HL-60/S4 treated with phorbol 12-myristate 13-acetate at 8.2 ng/mL for 4 days and 3 days (cell line): ENCODE results near the gene TAS2R8.
"Not testable (repeated sequence)": the region's sequence is repeated elsewhere in the genome, so short reads cannot be mapped to it uniquely, and the experiment has no call there.

Source experiments
- in situ Hi-C: fragments of 300-500 bp; cut with MboI; formaldehyde crosslinking; loops from 2 replicates; pipeline ENCODE4 v1.15.0; 2022; ENCODE audit warnings: low sequenced_read_pairs

The TAS2R8 gene

DNA sequence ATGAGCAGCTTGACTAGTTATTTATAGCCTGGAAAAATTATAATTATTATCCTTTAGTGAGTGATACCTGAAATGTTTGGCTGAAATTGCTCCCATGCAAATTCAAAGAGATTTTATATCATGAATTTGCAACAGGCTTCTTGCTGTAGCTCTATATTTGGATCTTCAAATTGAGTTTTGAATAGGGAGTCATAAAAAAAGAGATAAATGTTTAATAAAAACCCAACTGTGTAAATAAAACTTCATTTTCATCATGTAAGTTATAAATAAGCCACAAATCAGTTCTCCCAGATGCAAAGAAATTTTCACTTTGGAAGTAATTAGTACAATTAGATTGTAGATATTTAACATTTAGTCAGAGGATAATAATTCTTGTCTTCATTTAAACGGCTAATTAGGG, at the start of gene TAS2R8:
Gene TAS2R8 (minus strand): TSS at position 101 of the 400 bp plus-strand sequence. CDS start 306 bp downstream, outside the sequence.
- in situ Hi-C loops = no loop called here

- in situ Hi-C loops = no loop called here
Measured at GRCh38 chr12:10855807-10856206, 48.7 kb upstream of the TAS2R8 start.

DNA sequence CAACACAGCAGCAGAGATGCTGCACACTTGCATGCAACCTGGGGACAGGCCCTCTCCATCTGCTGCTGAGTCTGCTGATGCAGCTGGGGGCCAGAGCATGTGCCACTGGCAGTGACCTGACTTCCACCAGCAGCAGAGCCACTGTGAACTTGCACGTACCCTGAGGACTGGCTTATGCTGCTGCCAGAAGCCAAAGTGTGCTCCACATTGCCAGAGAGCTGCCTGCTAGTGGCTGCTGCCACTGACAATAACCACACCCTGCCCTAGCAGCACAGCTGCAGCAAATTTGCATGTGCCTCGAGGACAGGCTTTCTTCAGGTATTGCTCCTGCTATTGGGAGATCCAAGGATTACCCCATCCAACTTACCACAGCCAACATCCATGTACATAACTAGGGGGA, 46.7 kb upstream of the TAS2R8 start:
- in situ Hi-C loops = no loop called here

- in situ Hi-C loops = no loop called here
Measured at GRCh38 chr12:10851243-10851858, 44.3 kb upstream of the TAS2R8 start.

DNA sequence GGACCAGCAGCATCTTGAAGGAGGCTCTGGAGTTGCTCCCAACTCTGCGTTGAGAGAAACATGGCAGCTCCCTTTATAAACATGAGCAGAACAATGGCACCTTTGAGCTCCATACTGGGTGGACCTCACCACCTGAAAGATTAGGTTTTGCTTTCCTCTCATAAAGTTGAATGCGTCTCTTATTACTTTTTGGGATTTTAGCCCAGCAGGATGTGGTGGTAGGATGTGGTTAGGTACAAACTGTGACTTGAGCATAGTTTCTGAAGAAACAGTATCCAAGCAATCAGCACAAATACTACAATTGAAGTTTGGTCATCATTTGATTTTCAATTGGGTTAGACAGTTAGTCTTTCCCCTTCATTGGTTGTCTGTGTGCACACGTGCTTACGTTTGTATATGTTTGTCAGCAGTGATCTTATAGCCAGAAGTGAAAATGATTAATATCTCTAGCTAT, 42.4 kb upstream of the TAS2R8 start, which contains the start of gene PRR4:
Gene PRR4 (minus strand): TSS at position 51 of the 454 bp plus-strand sequence. CDS start 38 bp downstream, at position 13.
- in situ Hi-C loops = no loop called here

DNA sequence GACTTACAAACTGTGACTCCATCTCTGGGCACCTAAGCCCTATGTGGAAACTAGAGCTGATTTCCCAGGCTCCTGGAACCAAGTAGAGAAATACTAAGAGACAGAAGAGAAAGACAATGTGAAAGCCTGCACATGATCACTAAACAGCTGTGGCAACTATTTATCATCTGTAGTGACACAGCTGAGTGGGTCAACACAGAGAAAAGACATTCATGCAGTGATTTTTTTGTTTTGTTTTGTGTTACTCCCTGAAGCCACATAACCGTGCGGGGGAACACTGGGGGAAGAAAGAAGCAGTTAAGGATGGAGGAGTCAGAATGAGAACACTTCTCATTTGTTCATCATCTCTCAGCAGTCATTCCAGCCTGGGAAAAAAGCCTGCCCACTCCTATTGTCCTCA, 40.7 kb upstream of the TAS2R8 start:
- in situ Hi-C loops = no loop called here

DNA sequence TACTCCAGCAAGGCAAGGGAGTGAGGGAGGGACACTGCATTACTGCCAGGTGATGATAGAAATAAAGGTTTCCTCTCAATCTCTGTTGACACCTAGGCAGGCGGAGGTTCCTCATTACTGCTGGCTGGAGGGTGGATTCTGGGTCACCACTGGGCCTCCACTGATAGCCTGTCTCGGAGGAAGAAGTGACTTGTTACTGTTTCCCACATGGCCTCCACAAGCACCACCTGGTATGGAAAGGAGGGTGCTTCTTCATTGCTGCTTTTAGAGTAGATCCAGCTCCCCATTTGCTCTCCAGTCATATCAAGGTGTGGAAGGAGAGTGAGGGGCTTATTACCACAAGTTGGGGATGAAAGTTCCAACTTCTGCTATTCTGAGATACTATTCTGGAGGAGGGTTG, 35.8 kb upstream of the TAS2R8 start:
- in situ Hi-C loops = no loop called here

- in situ Hi-C loops = no loop called here
Measured at GRCh38 chr12:10838461-10838860, 31.4 kb upstream of the TAS2R8 start.

- in situ Hi-C loops = no loop called here
Measured at GRCh38 chr12:10829994-10830393, 22.9 kb upstream of the TAS2R8 start.

DNA sequence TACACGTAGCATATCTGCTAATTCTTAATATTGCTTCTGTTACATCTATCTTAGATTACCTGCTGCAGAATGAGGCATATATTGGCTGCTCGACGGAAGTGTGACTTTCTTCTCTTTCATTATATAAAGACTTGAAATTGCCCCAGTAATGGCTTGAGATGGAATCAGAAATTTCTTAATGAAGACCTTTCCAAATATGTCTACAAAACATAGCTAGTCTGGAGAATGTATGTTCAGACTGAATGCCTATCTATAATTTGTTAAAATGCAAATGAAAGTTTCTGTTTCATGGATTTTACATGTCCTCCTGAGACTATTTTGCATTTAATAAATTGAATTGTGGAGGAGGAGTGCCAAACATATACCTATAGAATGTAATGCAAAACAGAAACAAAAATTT, 19.2 kb upstream of the TAS2R8 start, which contains the start of gene TAS2R10:
Gene TAS2R10 (minus strand): TSS at position 101 of the 400 bp plus-strand sequence. CDS start 89 bp downstream, at position 12.
- in situ Hi-C loops = no loop called here

DNA sequence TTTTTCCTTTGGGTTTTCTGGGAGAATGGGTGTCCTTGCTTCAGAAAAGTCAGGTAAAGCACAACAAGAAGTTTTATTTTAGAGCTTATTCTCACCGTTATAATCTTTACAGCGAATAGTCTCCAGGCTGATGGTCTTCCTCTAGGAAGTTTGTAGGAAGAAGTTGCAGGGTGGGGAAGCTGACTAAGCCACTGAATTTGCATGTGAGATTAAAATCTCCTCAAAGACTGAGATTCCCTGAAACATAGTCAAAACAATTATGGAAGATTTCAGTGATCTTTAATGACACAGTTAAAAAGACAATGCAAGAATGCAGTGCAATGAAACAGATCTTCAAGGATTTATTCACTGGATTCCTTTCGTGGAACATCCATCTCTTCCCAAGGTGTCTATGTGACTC, 17.9 kb upstream of the TAS2R8 start:
- in situ Hi-C loops = no loop called here

GRCh38 chr12:10811883-10812536, 4.9 kb upstream of the TAS2R8 start:
- in situ Hi-C loops = no loop called here

DNA sequence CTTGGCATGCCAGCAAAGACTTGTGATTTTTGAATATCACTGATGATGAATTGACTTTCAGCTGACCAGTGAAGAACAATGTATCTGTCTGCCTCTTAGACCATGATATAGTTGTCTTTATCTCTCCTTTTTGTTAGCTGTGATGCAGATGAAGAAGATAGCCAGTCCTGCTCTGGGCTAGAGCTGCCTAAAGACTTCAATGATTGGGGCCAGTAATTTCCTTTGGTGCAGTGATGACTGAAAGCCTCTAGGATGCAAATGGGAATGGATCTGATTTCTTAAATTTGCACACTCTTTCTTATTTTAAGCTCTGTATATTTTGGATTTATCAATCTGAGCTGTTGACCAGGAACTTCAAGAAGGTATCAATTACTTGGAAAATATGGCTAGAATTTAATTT, 3.0 kb upstream of the TAS2R8 start, which contains the start of gene TAS2R9:
Gene TAS2R9 (minus strand): TSS at position 101 of the 400 bp plus-strand sequence. CDS start 93 bp downstream, at position 8.
- in situ Hi-C loops = no loop called here

DNA sequence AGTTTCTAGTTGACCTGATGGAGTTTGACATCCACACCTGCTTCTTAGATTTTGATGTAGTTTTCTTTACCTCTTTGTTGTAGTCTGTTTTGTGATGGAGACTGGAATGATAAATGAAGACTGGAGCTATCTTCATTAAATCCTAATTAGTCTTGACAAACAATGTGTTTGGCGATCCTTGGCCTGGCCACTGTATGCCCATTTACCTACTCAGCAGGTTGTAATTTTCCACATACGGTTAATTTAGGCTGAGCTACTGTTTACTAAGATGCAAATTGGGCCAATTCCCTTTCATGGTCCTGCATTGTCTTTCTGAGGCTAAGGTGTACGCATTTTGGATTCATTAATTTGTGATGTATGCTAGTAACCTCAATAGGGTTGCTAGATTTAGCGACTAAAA, 4.5 kb downstream of the TAS2R8 start, which contains the start of gene TAS2R7:
Gene TAS2R7 (minus strand): TSS at position 41 of the 400 bp plus-strand sequence. CDS start 57 bp downstream, outside the sequence.
- in situ Hi-C loops = no loop called here

DNA sequence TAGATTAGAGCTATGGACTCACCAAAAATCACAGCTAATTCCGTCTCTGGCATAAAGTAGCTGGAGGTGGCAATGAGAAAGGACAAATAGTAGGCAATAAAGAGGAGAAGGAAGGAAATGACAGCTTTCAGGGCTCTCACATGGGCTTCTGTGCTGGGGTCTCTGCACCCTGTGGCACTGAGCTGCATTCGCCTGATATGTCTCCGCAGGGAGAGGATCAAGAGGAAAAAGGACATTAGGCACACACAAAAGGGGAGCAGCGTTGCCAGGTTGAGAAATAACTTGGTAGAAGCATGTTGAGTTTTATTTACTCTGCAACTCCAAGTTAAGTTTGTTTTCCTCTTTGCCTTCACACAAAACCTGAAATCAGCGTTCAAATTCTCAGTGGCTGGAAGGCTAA, 5.3 kb downstream of the TAS2R8 start:
- in situ Hi-C loops = no loop called here

DNA sequence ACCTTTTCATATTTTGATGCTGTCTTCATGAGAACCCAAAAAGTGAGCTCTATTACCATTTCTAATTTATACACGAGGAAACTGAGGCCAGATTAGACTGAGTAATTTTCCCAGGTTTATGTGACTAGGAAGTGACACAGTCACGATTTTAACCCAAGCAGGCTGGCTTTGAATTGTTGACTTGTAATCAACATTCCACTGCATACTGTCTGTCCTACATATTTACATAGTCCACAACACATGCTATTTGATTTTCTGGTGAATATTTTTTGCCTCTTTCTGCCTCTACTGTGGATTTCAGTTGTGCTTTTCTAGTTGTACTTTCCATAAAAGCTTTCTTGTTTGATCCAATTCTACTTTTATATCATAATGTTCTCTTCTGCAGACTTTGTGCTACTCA, 12.9 kb downstream of the TAS2R8 start:
- in situ Hi-C loops = no loop called here

DNA sequence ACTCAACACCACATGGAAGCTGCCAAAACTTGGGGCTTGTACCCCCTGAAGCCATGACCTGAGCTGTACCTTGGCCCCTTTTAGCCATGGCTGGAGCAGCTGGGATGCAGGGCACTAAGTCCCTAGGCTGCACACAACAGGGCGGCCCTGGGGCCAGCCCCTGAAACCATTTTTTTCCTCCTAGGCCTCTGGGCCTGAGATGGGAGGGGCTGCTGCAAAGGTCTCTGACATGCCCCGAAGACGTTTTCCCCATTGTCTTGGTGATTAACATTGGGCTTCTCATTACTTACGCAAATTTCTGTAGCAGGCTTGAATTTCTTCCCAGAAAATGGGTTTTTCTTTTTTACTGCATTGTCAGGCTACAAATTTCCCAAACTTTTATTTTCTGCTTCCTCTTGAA, 15.3 kb downstream of the TAS2R8 start:
- in situ Hi-C loops = not testable (repeated sequence)

DNA sequence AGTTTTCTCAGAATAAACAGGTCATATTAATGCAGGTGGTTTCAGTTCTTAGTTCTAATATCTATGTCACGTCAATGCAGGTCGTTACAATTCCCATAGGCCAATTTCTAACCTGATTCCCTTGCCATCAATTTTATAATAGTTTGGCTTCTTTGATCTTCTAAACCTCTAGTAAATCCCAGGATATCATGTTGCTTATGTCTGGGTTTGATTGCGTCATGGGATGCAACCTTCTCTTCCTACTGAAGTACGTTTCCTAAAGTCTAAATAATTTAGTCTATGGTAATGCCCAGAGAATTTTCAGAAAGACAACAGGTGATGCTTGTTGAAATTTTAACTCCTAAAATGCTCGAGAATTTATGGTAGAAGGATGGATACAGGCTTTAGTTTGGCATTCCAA, 23.8 kb downstream of the TAS2R8 start:
- in situ Hi-C loops = no loop called here

GRCh38 chr12:10779103-10779502, 28.0 kb downstream of the TAS2R8 start:
- in situ Hi-C loops = no loop called here

DNA sequence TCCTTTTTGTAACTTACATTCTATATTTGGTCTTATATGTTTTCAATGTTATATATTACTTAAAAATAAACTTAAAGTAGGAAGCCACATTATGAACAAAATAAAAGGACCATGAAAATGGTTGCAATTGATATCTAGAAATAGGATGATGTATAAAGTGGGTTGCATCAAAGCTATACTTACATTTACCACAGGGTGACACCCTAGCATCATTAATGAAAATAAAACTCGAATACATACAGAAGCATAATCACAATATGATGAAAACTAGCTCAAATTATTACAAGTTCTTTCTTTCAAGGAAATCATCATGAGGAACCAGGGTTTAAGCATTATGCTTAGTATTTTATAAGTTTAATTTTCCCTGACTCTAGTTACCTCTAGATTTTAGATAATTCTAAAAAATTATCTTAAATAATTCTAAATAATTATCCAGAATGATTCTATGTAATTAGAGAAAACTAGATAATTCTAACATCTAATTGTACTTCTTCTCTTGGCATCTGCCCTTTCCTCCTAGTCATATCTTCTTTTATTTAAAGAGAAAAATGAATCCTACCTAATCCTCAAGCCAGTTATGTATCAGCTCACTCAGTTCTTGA, 35.9 kb downstream of the TAS2R8 start:
- in situ Hi-C loops = loop anchor here (25.0 kb wide), 1 partner anchor 716 kb away; no protein-coding TSS in a partner anchor

GRCh38 chr12:10759657-10760056, 47.4 kb downstream of the TAS2R8 start:
- in situ Hi-C loops = loop anchor here (25.0 kb wide), 1 partner anchor 728 kb away; no protein-coding TSS in a partner anchor
